Stimulated activated CD8-positive, alpha-beta memory T cell treated with anti-CD3 and anti-CD28 coated beads, Interleukin-12 subunit alpha, Interleukin-12 subunit beta, amount 100 ng/mL, for 4 hours (primary cell): ENCODE results near the gene GH1.
A peak's percentile ranks its signal among the peaks of the same experiment; 100 is the strongest.

Experiments used
- DNase-seq: peaks from one replicate; pipeline ENCODE4 v3.0.0-alpha.2; 2020; ENCODE audit warnings: low read depth

GH1 gene

GRCh38 chr17:63944736-63945499, 26.3 kb upstream of the GH1 start:
- no peak for DNase-seq

- no peak for DNase-seq
These were observed 25.1 kb upstream of the GH1 start for GRCh38 chr17:63943745-63944144.

GRCh38 chr17:63942309-63942985, 23.8 kb upstream of the GH1 start:
- DNase-seq: no peak

- no peak for DNase-seq
These were observed 23.1 kb upstream of the GH1 start for GRCh38 chr17:63941751-63942150.

GRCh38 chr17:63941162-63941561, 22.5 kb upstream of the GH1 start:
- DNase-seq: no peak

GRCh38 chr17:63940584-63940983, 21.9 kb upstream of the GH1 start:
- DNase-seq: no peak

DNA sequence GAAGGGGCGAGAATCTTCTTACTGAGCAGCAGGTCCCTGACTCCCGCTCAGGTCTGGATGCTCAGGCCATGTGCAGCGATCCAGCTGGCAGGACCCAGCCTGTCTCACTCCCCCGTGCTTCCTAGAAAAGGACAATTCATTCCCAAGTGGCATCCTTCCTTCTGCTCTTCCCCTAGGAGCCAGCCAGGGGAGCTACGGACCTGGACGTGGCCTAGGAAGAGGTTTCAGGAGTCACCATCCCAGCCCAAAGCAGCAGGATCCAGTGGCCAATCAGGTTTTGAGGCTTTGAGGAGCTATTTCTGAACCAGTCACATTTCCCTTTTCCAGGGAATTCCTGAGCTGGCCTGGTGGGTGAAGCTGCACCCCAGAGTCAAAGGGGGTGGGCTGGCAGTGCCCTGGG, 21.2 kb upstream of the GH1 start:
- DNase-seq: no peak

DNA sequence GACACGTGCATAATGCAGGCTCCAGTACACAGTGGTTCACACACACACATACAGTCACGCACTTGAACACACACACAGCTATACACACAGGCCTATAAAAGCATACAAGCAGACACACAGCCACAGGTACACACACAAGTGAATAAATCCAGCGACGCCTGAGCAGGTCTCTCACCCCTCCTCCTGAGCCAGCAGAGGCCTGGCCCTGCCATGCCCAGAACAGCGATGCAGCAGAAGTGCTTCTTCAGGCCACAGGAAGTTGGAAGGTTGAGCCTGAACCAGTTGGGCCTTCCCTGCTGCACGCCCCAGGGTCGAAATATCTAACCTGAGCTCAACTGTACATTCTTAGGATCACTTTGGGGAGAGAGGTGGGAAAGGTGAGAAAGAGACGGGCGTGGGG, 20.8 kb upstream of the GH1 start:
- DNase-seq: no peak

DNA sequence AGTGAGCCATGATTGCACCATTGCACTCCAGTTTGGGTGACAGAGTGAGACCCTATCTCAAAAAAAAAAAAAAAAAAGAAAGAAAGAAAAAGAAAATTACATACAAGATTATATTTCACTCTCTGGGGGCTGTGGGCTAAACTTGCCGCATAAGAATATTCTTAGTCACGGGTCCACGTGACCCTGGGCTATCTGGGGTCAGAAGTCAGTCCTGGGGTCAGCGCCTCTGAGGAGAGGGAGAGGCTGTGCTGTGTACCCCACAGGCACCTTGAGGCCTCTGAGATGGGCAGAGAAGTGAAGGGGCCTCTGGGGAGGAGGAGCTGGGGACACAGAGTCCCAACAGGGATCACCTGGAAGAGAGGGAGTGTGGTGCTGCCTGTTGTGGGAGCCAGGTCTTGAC, 19.3 kb upstream of the GH1 start:
- no peak for DNase-seq

GRCh38 chr17:63937319-63937718, 18.7 kb upstream of the GH1 start:
- no peak for DNase-seq

- no peak for DNase-seq
These were observed 15.8 kb upstream of the GH1 start for GRCh38 chr17:63934183-63935112.

GRCh38 chr17:63933598-63933997, 15.0 kb upstream of the GH1 start:
- no peak for DNase-seq

GRCh38 chr17:63932721-63933120, 14.1 kb upstream of the GH1 start:
- no peak for DNase-seq

- no peak for DNase-seq
These were observed 13.4 kb upstream of the GH1 start, which contains the start of gene CD79B for GRCh38 chr17:63931981-63932561. Gene CD79B (minus strand): TSS chr17:63932331. CDS start chr17:63932261, 70 bp downstream.

- peak; percentile 35 for DNase-seq
These were observed 12.4 kb upstream of the GH1 start for GRCh38 chr17:63930951-63931575.

- no peak for DNase-seq
These were observed 11.5 kb upstream of the GH1 start for GRCh38 chr17:63929860-63930766.

- no peak for DNase-seq
These were observed 10.5 kb upstream of the GH1 start for GRCh38 chr17:63928966-63929695.

- no peak for DNase-seq
These were observed 9.6 kb upstream of the GH1 start for GRCh38 chr17:63928172-63928666.

DNA sequence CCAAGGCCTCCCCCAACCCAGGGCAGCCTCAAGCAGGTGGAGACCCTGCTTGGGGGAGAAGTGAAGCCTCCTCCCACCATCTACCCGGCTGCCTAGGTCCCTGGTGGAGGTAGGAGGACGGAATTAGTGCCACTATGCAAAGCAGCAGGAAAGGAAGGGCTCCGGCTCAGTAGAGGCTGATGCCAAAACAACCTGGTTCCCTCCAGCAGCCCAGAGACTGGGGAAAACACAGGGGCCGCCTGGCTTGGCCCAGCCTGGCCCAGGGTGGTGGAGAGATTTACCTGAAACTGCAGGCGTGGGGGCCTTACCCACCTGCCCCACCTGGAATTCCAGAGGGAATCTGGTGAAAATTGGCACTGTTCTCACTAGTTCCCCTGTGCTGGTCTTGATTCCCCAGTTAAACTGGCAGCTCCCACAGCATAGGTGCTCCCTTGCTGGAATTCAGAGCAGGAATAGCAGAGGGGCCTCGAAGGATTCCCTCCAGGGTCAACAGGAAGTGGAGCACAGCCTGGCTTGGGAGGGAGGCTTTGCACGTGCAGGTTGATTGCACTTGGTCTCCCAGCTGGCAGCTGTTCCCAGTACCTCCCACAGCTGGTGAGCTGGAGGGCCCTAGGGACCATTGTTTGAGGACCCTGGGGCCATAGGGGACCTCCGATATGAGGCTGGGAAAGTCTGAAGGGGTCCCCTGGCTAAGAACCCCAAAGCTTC, 9.0 kb upstream of the GH1 start:
- no peak for DNase-seq
